Endothelial cell of umbilical vein (primary cell): ENCODE results near the gene ACTN1.

Experiments used
- CTCF ChIP-seq, 2 donors: IDR thresholded peaks; 1 replicate in 1 of 2; 2 replicates in 1 of 2; pipeline ENCODE4 v1.5.1; 2011; ENCODE audit warnings: low read length in 2 of 2, mild to moderate bottlenecking in 2 of 2, moderate library complexity in 2 of 2, control low read depth in 1 of 2, inconsistent platforms in 1 of 2, low read depth in 1 of 2; ENCODE audit not compliant: insufficient read depth in 1 of 2; ENCODE audit errors: extremely low read depth in 1 of 2
- EZH2 ChIP-seq: IDR thresholded peaks from 2 replicates; pipeline ENCODE4 v1.6.1; 2012; ENCODE audit warnings: borderline replicate concordance, low read depth, mild to moderate bottlenecking, moderate library complexity, low read length, inconsistent platforms; ENCODE audit not compliant: severe bottlenecking
- JUN ChIP-seq: IDR thresholded peaks from 2 replicates; pipeline ENCODE4 v1.6.1; 2011; ENCODE audit warnings: borderline replicate concordance, low read depth; ENCODE audit not compliant: insufficient read length, insufficient read depth
- MAX ChIP-seq: IDR thresholded peaks from 2 replicates; pipeline ENCODE4 v1.6.1; 2011; ENCODE audit not compliant: insufficient read depth, insufficient read length
- MYC ChIP-seq: IDR thresholded peaks from one replicate; pipeline ENCODE4 v1.6.1; 2011; ENCODE audit warnings: mild to moderate bottlenecking, low read depth, low read length
- POLR2A ChIP-seq: IDR thresholded peaks from 2 replicates; pipeline ENCODE4 v1.6.1; 2012; ENCODE audit warnings: low read depth, mild to moderate bottlenecking, control low read depth, low read length
- POLR2AphosphoS5 ChIP-seq: IDR thresholded peaks from 2 replicates; pipeline ENCODE4 v1.6.1; 2012; ENCODE audit warnings: low read depth, mild to moderate bottlenecking, control low read depth, low read length, moderate library complexity; ENCODE audit not compliant: insufficient read depth

DNA sequence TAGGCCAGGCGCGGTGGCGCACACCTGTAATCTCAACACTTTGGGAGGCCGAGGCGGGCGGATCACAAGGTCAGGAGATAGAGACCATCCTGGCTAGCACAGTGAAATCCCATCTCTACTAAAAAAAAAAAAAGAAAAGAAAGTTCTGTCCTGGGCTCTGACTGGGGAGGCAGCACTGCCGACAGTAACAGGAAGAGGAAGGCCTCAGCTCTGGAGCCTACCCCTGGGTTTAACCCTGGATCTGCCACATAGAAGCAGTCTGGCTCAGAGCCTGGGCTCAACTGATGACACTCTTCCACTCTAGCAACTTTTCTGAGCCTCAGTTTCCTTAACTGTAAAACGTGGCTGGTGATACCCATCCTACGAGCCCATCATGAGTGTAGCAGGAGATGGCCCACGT, 60.5 kb downstream of the ACTN1 start:
- TF ChIP-seq CTCF (IDR thresholded peaks at IDR 0.05; ENCODE audit: extremely low read depth in 1 of 2, insufficient read depth in 1 of 2, low read depth in 1 of 2, low read length in 2 of 2), result no peak
- no peak for TF ChIP-seq POLR2AphosphoS5
- no peak for TF ChIP-seq EZH2
- TF ChIP-seq JUN, result no peak
- TF ChIP-seq POLR2A, result no peak
- TF ChIP-seq MYC, result no peak
- no peak for TF ChIP-seq MAX
